Measurements from ENCODE around the gene WDR11. TPM values are rescaled to one million over a fixed set of nuclear protein-coding genes. Genes with fewer than 3 reads are reported as not detected.

Gene WDR11
- total and polyA plus RNA-seq, 12 donors = 32.6 to 73.7 (median 45.6) TPM

DNA sequence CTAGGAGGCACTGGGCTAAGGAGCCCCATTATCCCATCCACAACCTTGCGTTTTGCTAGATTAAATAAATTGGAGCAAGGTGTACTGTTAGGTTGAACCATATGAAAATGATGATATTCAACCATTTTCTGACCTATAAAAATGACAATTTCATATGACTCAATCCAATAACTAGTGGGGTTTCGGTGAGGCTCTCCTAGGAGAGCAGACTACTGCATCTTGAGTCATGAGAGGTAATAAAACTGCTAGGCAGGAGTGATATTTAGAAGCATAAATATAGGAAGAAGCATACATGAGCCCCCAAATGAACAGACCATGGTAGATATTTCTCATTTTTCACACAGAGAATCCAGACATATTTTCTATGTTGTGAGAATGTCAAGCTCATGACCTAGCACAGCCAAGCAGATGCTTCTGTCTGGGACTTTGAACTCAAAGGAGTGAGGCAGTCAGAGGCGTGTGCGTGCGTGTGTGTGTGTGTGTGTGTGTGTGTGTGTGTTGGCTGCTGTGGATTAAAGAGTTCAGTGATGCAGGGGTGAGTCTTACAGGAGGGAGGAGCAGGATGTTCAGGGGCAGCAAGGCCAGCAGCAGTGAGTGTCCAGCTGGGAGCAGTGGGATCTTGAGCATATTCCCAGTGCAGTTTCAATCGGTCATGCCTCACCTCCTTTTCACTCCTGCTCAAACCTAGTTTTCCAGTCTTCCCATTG is 17.8 kb upstream of the WDR11 start:
- 50 to 70% (median 64%) methylated on average over 6 of the region's 6 CpGs for WGBS, 4 donors
- intact Hi-C loops (cut with DNase I) = no loop called here

DNA sequence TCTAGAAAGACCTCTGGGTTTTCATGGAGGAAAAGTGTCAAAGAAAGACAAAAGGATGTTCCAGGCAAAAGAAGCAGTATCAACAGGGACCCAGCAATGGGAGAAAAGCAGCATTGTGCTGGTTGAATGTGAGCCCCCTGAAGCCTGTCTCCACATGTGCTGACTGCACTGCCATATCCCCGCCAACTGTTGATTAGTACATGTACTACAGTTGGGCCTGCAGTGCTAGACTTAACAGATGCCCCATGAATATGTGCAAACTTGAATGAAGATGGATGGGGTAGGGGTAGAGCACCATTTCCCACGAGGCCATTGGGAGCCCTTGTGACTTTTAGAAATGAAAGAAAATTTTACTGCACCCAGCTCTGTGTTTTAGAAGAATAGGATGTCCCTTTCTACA is 15.6 kb upstream of the WDR11 start:
- no peaks in the 10 kb centered on the region for H3K4me1 ChIP-seq (replicated peaks in 1 of 2)
- H3K27me3 ChIP-seq = no peaks in the 10 kb centered on the region
- intact Hi-C loops (cut with DNase I) = no loop called here
- H3K36me3 ChIP-seq (replicated peaks in 1 of 2) = no peaks in the 10 kb centered on the region
- H3K4me3 ChIP-seq = no peak overlapping the region
- no peaks in the 10 kb centered on the region for H3K9me3 ChIP-seq (replicated peaks in 1 of 3)
- TF ChIP-seq, protein P1, sequence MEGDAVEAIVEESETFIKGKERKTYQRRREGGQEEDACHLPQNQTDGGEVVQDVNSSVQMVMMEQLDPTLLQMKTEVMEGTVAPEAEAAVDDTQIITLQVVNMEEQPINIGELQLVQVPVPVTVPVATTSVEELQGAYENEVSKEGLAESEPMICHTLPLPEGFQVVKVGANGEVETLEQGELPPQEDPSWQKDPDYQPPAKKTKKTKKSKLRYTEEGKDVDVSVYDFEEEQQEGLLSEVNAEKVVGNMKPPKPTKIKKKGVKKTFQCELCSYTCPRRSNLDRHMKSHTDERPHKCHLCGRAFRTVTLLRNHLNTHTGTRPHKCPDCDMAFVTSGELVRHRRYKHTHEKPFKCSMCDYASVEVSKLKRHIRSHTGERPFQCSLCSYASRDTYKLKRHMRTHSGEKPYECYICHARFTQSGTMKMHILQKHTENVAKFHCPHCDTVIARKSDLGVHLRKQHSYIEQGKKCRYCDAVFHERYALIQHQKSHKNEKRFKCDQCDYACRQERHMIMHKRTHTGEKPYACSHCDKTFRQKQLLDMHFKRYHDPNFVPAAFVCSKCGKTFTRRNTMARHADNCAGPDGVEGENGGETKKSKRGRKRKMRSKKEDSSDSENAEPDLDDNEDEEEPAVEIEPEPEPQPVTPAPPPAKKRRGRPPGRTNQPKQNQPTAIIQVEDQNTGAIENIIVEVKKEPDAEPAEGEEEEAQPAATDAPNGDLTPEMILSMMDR (IDR thresholded peaks at IDR 0.05) = no peak
- TF ChIP-seq POLR2A (IDR thresholded peaks at IDR 0.05) = no peak
- no peak overlapping the region for H3K27ac ChIP-seq
- no peak for DNase-seq
- WGBS, 4 donors = 62 to 85% (median 70%) methylated on average over 2 of the region's 2 CpGs

More for the DNA sequence above, 17.8 kb upstream of the WDR11 start:
- DNase-seq = no peak
- no peaks in the 10 kb centered on the region for H3K36me3 ChIP-seq (replicated peaks in 1 of 2)
- no peak for TF ChIP-seq POLR2A (IDR thresholded peaks at IDR 0.05)
- TF ChIP-seq, protein P1 (IDR thresholded peaks at IDR 0.05) = no peak
- no peak overlapping the region for H3K4me3 ChIP-seq
- no peak overlapping the region for H3K27ac ChIP-seq
- no peaks in the 10 kb centered on the region for H3K4me1 ChIP-seq (replicated peaks in 1 of 2)
- no peaks in the 10 kb centered on the region for H3K9me3 ChIP-seq (replicated peaks in 1 of 3)
- H3K27me3 ChIP-seq = no peaks in the 10 kb centered on the region

DNA sequence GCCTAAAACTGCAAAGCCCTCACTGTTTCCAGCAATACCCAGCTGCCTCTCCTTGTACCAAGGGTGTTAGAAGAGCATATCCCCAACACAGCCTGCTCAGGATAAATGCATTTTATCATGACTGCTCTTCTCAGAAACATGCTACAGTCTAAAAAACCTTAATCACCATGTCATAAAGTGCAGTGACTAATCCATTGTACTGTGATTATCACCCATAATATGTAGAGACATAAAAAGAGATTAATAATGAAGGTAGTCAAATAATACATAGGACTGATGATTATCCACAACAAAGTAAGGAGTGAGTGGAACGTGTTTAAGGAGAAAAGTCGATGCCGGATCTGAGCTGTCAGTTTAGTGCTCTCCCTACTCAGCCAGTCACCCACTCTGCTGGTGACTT is 12.2 kb upstream of the WDR11 start:
- TF ChIP-seq POLR2A (IDR thresholded peaks at IDR 0.05) = no peak
- TF ChIP-seq, protein P1 (IDR thresholded peaks at IDR 0.05) = no peak
- no peaks in the 10 kb centered on the region for H3K27me3 ChIP-seq
- WGBS, 4 donors = 86 to 95% (median 90%) methylated on average over 3 of the region's 3 CpGs

DNA sequence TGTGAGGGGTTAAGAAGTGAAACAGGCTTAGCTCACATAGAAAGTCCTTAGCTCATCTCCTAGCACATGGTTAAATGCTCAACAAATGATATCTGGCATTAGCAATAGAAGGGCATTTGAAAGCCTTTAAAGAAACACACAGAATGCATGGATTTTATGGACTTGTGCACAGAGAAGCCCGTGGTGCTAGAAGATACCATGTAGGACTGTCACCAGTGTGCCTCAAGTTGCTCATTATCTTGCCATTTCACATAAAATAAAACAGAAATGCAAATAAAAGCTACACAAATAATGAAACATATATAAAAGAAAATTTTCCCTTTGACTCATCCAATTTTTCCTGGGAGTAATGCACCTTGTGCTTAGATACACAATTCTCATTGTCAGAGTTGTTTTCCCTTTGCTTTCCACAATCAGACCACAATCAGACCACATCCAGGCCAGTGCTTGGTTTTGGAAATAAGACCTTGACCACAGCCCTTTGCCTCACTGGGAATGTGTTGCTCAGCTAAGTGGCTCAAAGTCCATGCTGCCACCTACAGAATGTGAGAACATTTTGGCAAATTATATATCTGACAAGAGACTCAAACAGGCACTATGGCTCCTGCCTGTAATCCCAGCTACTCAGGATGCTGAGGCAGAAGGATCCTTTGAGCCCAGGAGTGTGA is 9.5 kb upstream of the WDR11 start:
- H3K27ac ChIP-seq = no peak overlapping the region
- TF ChIP-seq, protein P1 (IDR thresholded peaks at IDR 0.05) = no peak
- no peak for TF ChIP-seq POLR2A (IDR thresholded peaks at IDR 0.05)
- intact Hi-C loops (cut with DNase I) = no loop called here
- H3K27me3 ChIP-seq = no peaks in the 10 kb centered on the region
- no peaks in the 10 kb centered on the region for H3K4me1 ChIP-seq (replicated peaks in 1 of 2)
- H3K36me3 ChIP-seq (replicated peaks in 1 of 2) = no peaks in the 10 kb centered on the region
- H3K9me3 ChIP-seq (replicated peaks in 1 of 3) = no peaks in the 10 kb centered on the region
- DNase-seq = no peak
- H3K4me3 ChIP-seq = no peak overlapping the region
- WGBS, 4 donors = 76 to 92% (median 87%) methylated on average over 1 of the region's 1 CpG

More for the DNA sequence above, 12.2 kb upstream of the WDR11 start:
- no peaks in the 10 kb centered on the region for H3K9me3 ChIP-seq (replicated peaks in 1 of 3)
- no peak for DNase-seq
- H3K27ac ChIP-seq = no peak overlapping the region
- intact Hi-C loops (cut with DNase I) = no loop called here
- no peaks in the 10 kb centered on the region for H3K4me1 ChIP-seq (replicated peaks in 1 of 2)
- H3K36me3 ChIP-seq (replicated peaks in 1 of 2) = no peaks in the 10 kb centered on the region
- no peak overlapping the region for H3K4me3 ChIP-seq

Measured in adrenal gland (tissue), 12 donors.